ENCODE results near the gene DCST2. TPM values are rescaled to one million over a fixed set of nuclear protein-coding genes. Genes with fewer than 3 reads are reported as not detected.

Gene DCST2
- total RNA-seq, 2 experiments from 2014 or later, result 0.46 to 0.67 TPM

GRCh38 chr1:155002464-155003226 lies 30.9 kb downstream of the DCST2 start, which contains the start of gene ZBTB7B:
Gene ZBTB7B (plus strand): TSS chr1:155002802. CDS start chr1:155014661, 11,859 bp downstream.
- Mint-ChIP-seq H3K36me3 (ENCODE audit: low read depth) (peaks cover 9% of the 10 kb centered on the region), H3K27me3 (no peaks in the 10 kb centered on the region), H3K4me1 (peaks cover 55% of the 10 kb centered on the region), H3K9me3 (ENCODE audit: low read depth) (no peaks in the 10 kb centered on the region), H3K4me3 (peak within 1 kb of the TSS; percentile 96), H3K27ac (peak within 1 kb of the TSS; percentile 96)
- ChIA-PET CTCF (interaction anchor here (1.5 to 8.0 kb wide), 2 partner anchors 12 to 49 kb away, joined by 3 to 86 read pairs; partner anchors contain the start of gene ADAM15), POLR2A (interaction anchor here (0.6 to 1.3 kb wide), 2 partner anchors 28 to 46 kb away, joined by 3 read pairs; partner anchors contain the start of gene CKS1B)
- DNase-seq (peak; percentile 42), ATAC-seq (no peak)
- intact Hi-C loops (cut with DNase I, micrococcal nuclease), result loop anchor here (1.0 to 10.0 kb wide), 13 partner anchors 15 to 1502 kb away; partner anchors contain the start of genes ADAM15 (in 1 of the 2), ADAR (in 1 of the 2), ASH1L (in 1 of the 2) and CKS1B (in 1 of the 2)

DNA sequence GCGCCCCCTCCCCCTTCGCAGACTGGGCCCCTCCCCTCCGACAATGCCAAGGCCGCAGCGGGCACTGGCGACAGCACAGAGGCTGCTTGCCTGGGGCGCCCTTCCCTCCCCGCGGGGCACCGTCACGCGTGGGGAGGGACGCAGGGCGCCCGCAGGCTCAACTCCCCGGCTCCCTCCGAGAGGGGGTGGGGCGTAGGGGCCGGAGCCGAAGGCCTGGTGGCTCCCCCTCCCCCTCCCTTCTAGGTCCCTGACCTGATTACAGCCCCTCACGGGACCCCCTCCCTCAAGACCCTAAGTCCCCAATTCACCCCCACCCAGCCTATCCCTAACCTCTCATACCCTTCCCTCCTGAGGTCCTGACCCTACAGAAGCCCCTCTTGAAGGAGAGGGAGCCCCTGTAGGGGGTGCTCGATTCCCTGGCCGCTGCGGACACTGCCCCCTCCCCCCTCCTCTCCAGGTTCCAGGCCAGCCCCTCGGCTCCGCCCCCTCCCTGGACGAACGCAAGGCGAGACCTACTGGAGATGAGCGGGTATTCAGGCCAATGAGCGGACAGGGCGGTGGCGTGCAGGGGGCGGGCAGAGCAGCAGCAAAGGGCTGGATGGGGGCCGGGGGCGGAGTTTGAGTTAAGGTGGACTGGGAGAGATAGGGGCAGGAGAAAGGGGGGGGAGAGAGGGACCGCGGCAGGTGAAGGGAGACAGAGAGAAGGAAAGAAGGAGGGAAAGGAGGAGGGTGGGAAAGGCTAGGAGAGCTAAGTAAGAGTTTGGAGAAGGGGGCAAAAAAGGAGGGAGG lies 31.7 kb downstream of the DCST2 start:
- H3K27me3 Mint-ChIP-seq, result no peaks in the 10 kb centered on the region
- ChIA-PET POLR2A (interaction anchor here (0.6 to 0.9 kb wide), 3 partner anchors 45 to 134 kb away, joined by 3 read pairs; partner anchors contain the start of gene SLC50A1), CTCF (interaction anchor here (8.0 kb wide), 1 partner anchor 13 kb away, joined by 86 read pairs; no protein-coding TSS in a partner anchor)
- peak overlapping the region; percentile 96 for H3K4me3 Mint-ChIP-seq
- H3K9me3 Mint-ChIP-seq (ENCODE audit: low read depth), result no peaks in the 10 kb centered on the region
- H3K27ac Mint-ChIP-seq, result peak overlapping the region; percentile 94
- DNase-seq (peak; percentile 100), ATAC-seq (peak; percentile 67)
- peaks cover 9% of the 10 kb centered on the region for H3K36me3 Mint-ChIP-seq (ENCODE audit: low read depth)
- intact Hi-C loops (cut with DNase I, micrococcal nuclease), result loop anchor here (1.0 to 10.0 kb wide), 19 partner anchors 15 to 1503 kb away; partner anchors contain the start of genes ADAM15 (in 2 of the 2), ADAR (in 1 of the 2), ASH1L (in 1 of the 2) and ATP8B2 (in 1 of the 2)
- H3K4me1 Mint-ChIP-seq, result peaks cover 54% of the 10 kb centered on the region

DNA sequence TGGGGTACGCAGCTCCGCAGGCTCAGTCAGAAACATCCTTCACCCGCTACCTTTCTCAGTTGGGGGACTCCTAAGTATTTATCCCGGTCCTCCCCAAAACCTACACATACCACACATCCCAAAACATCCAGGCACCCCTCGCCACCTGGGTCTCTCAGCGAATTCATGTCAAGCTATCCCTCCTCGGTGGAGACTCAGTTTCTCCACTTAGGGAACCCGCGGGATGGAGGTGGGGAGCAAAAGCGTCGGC lies 32.2 kb downstream of the DCST2 start:
- Mint-ChIP-seq H3K9me3 (ENCODE audit: low read depth) (no peaks in the 10 kb centered on the region), H3K36me3 (ENCODE audit: low read depth) (peaks cover 9% of the 10 kb centered on the region), H3K27me3 (no peaks in the 10 kb centered on the region), H3K4me3 (peak overlapping the region; percentile 96), H3K4me1 (peaks cover 49% of the 10 kb centered on the region), H3K27ac (peak overlapping the region; percentile 79)
- ChIA-PET POLR2A (interaction anchor here (0.7 to 0.9 kb wide), 3 partner anchors 83 to 1105 kb away, joined by 3 read pairs; partner anchors contain the start of gene SLC50A1), CTCF (interaction anchor here (2.8 to 8.0 kb wide), 2 partner anchors 14 to 41 kb away, joined by 15 to 86 read pairs; no protein-coding TSS in a partner anchor)
- ATAC-seq (no peak), DNase-seq (no peak)
- intact Hi-C loops (cut with DNase I, micrococcal nuclease), result loop anchor here (1.0 to 10.0 kb wide), 12 partner anchors 50 to 1503 kb away; partner anchors contain the start of genes ADAM15 (in 2 of the 2), ASH1L (in 1 of the 2), ATP8B2 (in 1 of the 2) and KRTCAP2 (in 1 of the 2)

DNA sequence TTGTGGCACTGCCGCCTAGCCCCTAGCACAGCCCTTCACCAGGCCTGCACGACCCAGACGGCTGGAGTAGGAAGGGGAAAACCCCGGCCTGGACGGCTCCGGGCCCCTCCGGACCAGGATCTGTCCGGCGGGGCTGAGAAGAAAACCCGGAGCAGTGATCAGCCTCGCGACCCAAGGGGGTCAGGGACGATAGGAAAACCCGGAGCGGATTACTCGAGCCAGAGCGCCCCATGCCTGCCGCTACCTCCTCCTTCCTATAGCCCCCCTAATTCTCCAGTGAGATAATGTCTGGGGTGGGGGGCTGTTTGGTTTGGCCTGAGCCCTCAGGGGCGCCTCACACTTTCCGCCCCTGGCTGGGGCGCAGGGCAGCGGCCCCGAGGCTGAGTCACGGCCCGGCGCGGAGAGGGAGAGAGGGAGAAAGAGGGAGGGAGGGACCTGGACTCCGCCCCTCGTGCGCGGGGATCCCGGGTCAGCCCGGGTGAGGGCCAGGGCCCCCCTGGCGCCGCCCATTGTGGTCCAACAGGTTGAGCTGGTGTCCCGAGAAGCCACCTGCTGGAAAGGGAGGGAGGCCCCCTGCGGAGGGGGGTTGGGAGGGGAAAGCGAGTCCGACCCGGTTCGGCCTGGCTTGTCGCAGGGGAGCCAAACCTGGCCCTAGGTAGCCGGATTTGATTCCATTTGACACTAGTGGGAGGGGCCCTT lies 32.7 kb downstream of the DCST2 start:
- ATAC-seq (peak; percentile 43), DNase-seq (peak; percentile 95)
- Mint-ChIP-seq H3K4me1 (peaks cover 47% of the 10 kb centered on the region), H3K27me3 (no peaks in the 10 kb centered on the region), H3K4me3 (peak overlapping the region; percentile 96), H3K27ac (peak overlapping the region; percentile 79), H3K9me3 (ENCODE audit: low read depth) (no peaks in the 10 kb centered on the region), H3K36me3 (ENCODE audit: low read depth) (peaks cover 9% of the 10 kb centered on the region)
- intact Hi-C loops (cut with DNase I, micrococcal nuclease), result loop anchor here (1.0 to 10.0 kb wide), 12 partner anchors 50 to 1504 kb away; partner anchors contain the start of genes ADAM15 (in 2 of the 2), ASH1L (in 1 of the 2), ATP8B2 (in 1 of the 2) and KRTCAP2 (in 1 of the 2)
- ChIA-PET POLR2A (interaction anchor here (0.7 to 1.2 kb wide), 4 partner anchors 17 to 1105 kb away, joined by 3 to 10 read pairs (median 3); partner anchors contain the start of genes FLAD1 and SLC50A1), CTCF (interaction anchor here (1.5 to 8.6 kb wide), 5 partner anchors 14 to 61 kb away, joined by 4 to 86 read pairs (median 15); partner anchors contain the start of gene FLAD1)

- peak; percentile 71 for DNase-seq
- ChIA-PET POLR2A (interaction anchor here (1.0 to 1.2 kb wide), 2 partner anchors 17 to 25 kb away, joined by 5 to 10 read pairs; partner anchors contain the start of gene FLAD1), CTCF (interaction anchor here (1.1 to 8.6 kb wide), 10 partner anchors 15 to 61 kb away, joined by 3 to 86 read pairs (median 14); partner anchors contain the start of genes CKS1B, FLAD1, PBXIP1 and SHC1)
- Mint-ChIP-seq H3K4me3 (peak overlapping the region; percentile 96), H3K27ac (peak overlapping the region; percentile 92), H3K27me3 (no peaks in the 10 kb centered on the region), H3K9me3 (ENCODE audit: low read depth) (no peaks in the 10 kb centered on the region), H3K4me1 (peaks cover 44% of the 10 kb centered on the region), H3K36me3 (ENCODE audit: low read depth) (peaks cover 9% of the 10 kb centered on the region)
- intact Hi-C loops (cut with DNase I, micrococcal nuclease), result loop anchor here (2.0 to 10.0 kb wide), 8 partner anchors 52 to 1504 kb away; partner anchors contain the start of genes ADAM15 (in 1 of the 2), ASH1L (in 1 of the 2), ATP8B2 (in 1 of the 2) and KRTCAP2 (in 1 of the 2)
- ATAC-seq, result no peak
These were observed 33.2 kb downstream of the DCST2 start for GRCh38 chr1:155000411-155000725.

DNA sequence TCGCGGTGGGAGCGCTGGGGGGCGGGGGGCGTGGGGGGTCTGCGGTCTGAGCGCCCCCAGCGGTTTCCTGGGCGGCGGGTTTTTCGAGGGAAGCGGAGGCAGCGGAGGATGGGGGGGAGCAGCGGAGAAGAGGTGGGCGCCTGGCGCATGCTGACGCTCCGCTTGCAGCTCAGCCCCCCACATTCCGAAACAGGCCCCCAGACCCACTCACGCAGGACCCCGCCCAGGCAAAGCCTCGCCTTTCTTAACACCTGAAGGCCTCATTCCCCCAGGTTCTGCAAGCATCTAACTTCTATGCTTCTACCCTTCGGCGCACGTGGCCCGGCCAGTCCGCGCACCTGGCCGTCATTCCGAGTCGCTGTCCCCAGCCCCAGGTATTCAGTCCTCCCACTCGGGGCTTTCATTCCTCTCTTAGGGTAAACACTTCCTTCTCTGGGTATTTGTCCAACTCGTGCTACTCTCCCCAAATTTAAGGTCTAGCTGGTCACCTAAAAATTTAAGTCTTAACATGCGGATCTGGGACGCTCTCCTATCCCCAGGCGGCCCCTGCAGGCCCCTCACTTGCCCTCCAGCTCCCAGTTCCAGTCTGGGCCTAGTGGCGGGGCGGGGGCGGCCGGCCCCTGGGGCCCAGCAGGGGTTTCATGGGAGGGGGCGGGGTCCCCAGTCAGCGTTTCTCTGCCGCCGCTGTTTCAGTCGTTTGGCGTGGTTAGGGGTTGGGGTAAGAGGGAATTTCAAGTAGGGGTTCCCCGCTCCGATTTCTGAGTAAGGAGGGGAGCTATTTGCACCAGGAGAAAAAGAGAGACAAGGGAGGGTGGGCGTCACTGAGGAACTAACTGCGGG lies 33.8 kb downstream of the DCST2 start:
- Mint-ChIP-seq H3K36me3 (ENCODE audit: low read depth) (peaks cover 9% of the 10 kb centered on the region), H3K4me3 (peak overlapping the region; percentile 96), H3K27ac (peak overlapping the region; percentile 92), H3K9me3 (ENCODE audit: low read depth) (no peaks in the 10 kb centered on the region), H3K4me1 (peaks cover 40% of the 10 kb centered on the region), H3K27me3 (no peaks in the 10 kb centered on the region)
- DNase-seq (peak; percentile 87), ATAC-seq (peak; percentile 2)
- intact Hi-C loops (cut with DNase I, micrococcal nuclease), result loop anchor here (1.0 to 10.0 kb wide), 15 partner anchors 16 to 1505 kb away; partner anchors contain the start of genes FLAD1 (in 2 of the 2), ADAM15 (in 1 of the 2), ASH1L (in 1 of the 2) and ATP8B2 (in 1 of the 2)
- CTCF ChIA-PET, result interaction anchor here (0.6 to 8.6 kb wide), 28 partner anchors 8 to 440 kb away, joined by 3 to 86 read pairs (median 4); partner anchors contain the start of genes CKS1B, FLAD1, PBXIP1 and PMVK
- POLR2A ChIA-PET, result interaction anchor here (0.6 to 1.4 kb wide), 6 partner anchors 16 to 63 kb away, joined by 3 to 10 read pairs (median 5); partner anchors contain the start of genes FLAD1, PMVK and SHC1

- peak overlapping the region; percentile 88 for H3K27ac Mint-ChIP-seq
- intact Hi-C loops (cut with DNase I, micrococcal nuclease), result loop anchor here (1.0 to 2.0 kb wide), 7 partner anchors 16 to 440 kb away; partner anchors contain the start of genes FLAD1 (in 2 of the 2), CKS1B (in 1 of the 2), PBXIP1 (in 1 of the 2) and PYGO2 (in 1 of the 2)
These were observed 34.6 kb downstream of the DCST2 start for GRCh38 chr1:154998818-154999570.

GRCh38 chr1:154998201-154998780 lies 35.3 kb downstream of the DCST2 start:
- no peaks in the 10 kb centered on the region for H3K9me3 Mint-ChIP-seq (ENCODE audit: low read depth)
- H3K27me3 Mint-ChIP-seq, result no peaks in the 10 kb centered on the region
- H3K4me1 Mint-ChIP-seq, result peaks cover 34% of the 10 kb centered on the region
- H3K36me3 Mint-ChIP-seq (ENCODE audit: low read depth), result peaks cover under 1% of the 10 kb centered on the region
- ATAC-seq, result no peak
- peak overlapping the region; percentile 88 for H3K27ac Mint-ChIP-seq
- POLR2A ChIA-PET, result interaction anchor here (0.7 to 1.4 kb wide), 3 partner anchors 19 to 28 kb away, joined by 3 to 7 read pairs (median 5); partner anchors contain the start of gene SHC1
- intact Hi-C loops (cut with DNase I, micrococcal nuclease), result loop anchor here in 1 of 2 experiments (2.0 kb wide), 1 partner anchor 15 kb away; the partner anchor contains the start of gene FLAD1
- peak overlapping the region; percentile 36 for H3K4me3 Mint-ChIP-seq
- no peak for DNase-seq
- CTCF ChIA-PET, result interaction anchor here (0.6 to 8.6 kb wide), 24 partner anchors 10 to 439 kb away, joined by 3 to 86 read pairs (median 7); partner anchors contain the start of genes CKS1B, FLAD1, PBXIP1 and PMVK

More at GRCh38 chr1:154998818-154999570, 34.6 kb downstream of the DCST2 start:
- DNase-seq, result peak; percentile 88
- Mint-ChIP-seq H3K4me3 (peak overlapping the region; percentile 96), H3K36me3 (ENCODE audit: low read depth) (peaks cover 4% of the 10 kb centered on the region), H3K4me1 (peaks cover 34% of the 10 kb centered on the region), H3K27me3 (no peaks in the 10 kb centered on the region), H3K9me3 (ENCODE audit: low read depth) (no peaks in the 10 kb centered on the region)
- ChIA-PET POLR2A (interaction anchor here (0.6 to 1.4 kb wide), 5 partner anchors 19 to 63 kb away, joined by 3 to 7 read pairs (median 3); partner anchors contain the start of genes PMVK and SHC1), CTCF (interaction anchor here (0.6 to 8.6 kb wide), 32 partner anchors 10 to 439 kb away, joined by 3 to 86 read pairs (median 4); partner anchors contain the start of genes CKS1B, FLAD1, PBXIP1 and PMVK)
- peak; percentile 7 for ATAC-seq

Measured in activated CD4-positive, alpha-beta T cell treated with anti-CD3 and anti-CD28 coated beads for 36 hours (primary cell).